HG02588 (cell line): ENCODE data around the gene CLEC2L.

Source experiments
- ATAC-seq: cut with Tn5 transposase; IDR thresholded peaks from one replicate; pipeline ENCODE4 v1.9.1; 2021; ENCODE audit warnings: mild to moderate bottlenecking, moderate library complexity; ENCODE audit not compliant: unreplicated experiment

The CLEC2L gene

GRCh38 chr7:139573871-139574270, 50.4 kb downstream of the CLEC2L start:
- ATAC-seq = no peak

DNA sequence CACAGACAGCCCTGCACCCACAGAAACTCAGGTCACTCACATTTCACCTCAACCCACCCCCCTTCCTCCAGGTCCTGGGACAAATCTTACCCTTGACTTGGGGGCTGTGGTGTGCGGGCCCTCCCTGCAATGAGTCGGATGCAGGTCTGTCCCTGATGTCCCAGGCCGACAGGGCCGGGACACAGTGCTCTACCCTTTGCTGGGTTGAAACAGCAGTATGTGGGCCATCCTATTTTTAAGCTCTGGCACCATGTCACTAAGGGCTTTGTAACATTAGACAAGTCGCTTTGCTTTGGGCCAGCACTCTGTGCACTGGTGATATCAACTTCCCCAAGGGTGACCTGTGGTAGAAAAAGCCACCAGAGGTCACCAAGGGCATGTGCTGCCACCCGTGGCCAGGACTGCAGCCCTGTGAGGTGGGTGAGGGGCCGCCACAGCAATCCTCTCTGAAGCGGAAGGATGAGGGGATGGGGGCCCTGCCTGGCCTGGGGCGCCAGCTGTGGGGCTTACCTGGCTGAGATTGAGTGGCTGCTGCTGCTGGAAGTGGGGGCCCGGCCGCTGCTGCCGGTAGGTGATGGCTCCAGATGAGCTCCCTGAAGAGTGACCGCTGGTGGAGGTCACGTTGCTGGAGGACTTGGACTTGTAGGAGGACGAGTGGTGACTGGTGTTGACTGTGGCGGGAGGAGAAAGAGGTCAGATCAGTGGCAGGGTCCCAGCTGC, 51.3 kb downstream of the CLEC2L start:
- no peak for ATAC-seq

DNA sequence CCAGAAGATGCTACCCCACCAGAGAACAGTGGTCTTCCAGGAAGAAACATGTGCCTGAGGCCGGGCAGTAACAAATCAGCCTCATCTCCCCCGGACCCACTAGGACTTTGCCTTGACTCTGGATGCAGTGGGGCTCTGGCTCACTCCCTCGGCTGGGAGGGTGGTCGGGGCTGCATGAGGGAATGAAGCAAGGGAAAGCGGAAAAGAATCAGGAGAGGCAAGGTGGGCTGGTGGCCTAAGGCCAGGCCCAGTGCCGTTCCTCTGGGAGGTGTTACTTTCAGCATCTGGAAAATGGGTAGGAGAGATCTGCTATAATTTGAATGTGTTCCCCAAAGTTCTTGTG, 51.8 kb downstream of the CLEC2L start:
- ATAC-seq = no peak

- ATAC-seq = no peak
Observed at GRCh38 chr7:139576179-139576973, 52.9 kb downstream of the CLEC2L start.

- ATAC-seq = no peak
Observed at GRCh38 chr7:139580435-139580834, 57.0 kb downstream of the CLEC2L start.

DNA sequence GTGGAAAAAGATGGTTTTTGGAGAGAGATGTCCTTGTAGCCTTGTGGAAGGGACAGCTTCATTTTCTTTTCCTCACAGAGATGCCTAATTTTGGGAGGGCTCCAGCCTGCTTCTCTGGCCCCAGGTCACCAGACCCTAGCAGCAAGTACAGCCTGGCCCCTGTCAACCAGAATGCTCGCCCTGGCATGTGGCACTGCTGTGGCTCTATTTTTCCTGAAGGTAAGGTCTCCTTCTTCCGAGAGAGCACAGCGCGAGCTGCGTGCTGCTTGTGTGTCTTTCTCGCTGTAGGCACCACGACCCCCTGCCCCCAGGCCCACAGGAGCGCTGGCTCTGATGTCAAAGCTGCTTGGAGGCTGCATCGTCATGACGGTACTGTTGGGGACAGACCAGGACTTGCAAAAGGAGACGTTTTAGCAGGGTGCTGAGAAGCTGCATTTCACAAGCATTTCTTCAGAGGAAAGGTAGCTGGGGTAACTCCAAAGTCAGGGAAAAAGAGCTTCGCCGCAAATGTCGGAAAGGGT, 58.7 kb downstream of the CLEC2L start:
- ATAC-seq = no peak

DNA sequence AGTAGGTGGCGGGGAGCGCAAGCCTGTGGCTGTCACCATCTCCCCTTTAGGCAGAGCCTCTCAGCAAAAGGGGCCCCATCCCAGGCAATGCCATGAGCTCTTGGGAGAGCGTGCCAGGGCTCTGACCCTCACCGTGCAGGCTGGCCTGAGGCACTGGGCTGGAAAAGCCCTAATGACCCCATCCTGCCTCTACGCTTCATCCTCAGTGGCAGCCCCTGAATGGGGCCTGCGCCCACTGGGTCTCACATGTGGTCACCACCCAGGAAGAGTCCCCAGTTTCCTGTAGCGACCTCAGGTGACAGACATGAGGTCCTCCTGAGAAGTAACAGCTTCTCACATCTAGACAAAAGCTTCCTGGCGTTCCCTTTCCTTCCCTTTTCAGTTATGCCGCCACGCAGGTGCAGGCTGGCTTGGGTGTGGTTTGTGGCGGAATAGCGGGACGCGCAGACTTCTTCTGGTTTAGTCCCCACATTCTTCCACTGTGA, 59.2 kb downstream of the CLEC2L start:
- ATAC-seq = no peak

- no peak for ATAC-seq
Observed at GRCh38 chr7:139583826-139584553, 60.5 kb downstream of the CLEC2L start.

DNA sequence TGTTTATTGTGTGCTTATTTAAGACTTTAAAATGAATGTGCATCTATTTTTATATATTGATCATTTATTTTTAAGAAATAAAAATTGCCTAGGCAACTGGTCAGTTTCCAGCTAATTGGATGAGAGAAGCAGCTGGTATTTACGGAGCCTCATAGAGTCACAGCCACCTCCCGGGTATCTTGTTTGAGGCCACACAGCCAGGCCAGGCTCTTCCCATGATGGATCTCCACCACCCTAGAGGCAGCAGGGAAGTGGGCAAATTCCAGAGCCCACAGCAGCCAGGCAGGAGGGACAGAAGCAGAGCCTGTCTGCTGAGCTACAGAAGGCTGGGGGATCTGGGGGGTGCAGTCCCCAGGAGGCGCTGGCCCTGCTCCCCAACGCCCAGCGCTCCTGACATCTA, 61.6 kb downstream of the CLEC2L start:
- ATAC-seq = no peak

DNA sequence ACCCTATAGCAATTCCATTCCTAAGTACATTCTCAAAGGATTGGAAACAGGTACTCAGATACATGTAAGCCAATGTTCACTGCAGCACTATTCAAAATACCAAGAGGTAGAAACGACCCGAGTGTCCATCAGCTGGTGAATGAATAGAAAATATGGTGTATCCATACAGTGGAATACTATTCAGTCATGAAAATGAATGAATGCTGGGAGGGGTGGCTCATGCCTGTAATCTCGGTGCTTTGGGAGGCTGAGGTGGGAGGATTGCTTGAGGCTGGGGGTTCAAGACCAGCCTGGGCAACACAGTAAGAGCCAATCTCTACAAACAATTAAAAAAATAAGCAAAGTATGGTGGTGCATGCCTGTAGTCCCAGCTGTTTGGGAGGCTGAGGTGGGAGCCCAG, 62.8 kb downstream of the CLEC2L start:
- ATAC-seq = no peak

DNA sequence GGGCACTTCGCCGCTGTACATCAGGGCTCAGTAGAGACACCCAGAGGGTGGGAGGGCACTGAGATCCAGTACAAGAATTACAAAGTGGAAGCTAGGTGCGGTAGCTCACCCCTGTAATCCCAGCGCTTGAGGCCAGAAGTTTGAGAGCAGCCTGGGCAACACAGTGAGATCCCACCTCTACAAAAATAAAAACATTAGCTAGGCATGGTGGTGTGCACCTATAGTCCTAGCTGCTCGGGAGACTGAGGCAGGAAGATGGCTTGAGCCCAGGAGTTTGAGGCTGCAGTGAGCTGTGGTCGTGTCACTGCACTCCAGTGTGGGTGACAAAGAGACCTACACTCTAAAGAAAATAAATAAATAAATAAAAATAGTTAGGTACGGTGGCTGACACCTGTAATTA, 64.0 kb downstream of the CLEC2L start:
- no peak for ATAC-seq

DNA sequence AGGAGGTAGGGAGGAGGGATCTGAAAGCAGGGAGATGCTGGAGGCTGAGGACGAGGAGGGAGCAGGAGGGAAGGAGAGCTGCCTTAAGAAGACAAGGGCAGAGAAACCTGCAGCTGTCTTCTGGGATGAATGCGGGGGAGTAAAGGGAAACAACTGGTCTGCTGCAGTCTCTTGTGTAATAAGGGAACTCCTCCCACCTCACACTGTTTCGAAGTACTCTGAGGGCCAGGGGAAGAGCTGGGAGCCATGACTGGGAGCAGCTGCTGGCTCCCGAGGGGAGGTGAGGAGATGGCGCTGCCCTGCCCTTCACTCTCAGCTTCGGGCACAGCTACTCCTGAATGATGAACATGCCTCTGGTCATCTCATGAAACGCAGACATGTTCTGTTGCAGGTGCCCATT, 65.1 kb downstream of the CLEC2L start:
- ATAC-seq = no peak

DNA sequence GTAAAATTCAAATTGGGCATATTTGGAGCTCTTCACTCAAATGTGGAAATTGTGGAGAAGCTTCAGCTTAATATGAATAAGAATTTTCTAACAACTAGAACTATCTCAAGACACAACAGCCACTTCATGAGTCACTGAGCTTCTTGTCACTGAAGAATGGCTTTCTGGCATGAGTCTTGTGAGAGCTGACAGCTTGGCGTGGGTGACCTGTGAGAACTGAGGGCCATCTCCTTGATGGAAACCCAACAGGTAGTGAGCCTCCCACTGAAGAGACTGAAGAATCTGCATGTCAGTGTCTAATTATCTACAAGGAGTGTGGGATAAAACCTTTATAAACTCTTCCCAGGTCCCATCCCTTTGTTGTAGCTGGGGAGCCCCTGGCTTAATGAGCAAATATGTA, 66.0 kb downstream of the CLEC2L start:
- no peak for ATAC-seq

DNA sequence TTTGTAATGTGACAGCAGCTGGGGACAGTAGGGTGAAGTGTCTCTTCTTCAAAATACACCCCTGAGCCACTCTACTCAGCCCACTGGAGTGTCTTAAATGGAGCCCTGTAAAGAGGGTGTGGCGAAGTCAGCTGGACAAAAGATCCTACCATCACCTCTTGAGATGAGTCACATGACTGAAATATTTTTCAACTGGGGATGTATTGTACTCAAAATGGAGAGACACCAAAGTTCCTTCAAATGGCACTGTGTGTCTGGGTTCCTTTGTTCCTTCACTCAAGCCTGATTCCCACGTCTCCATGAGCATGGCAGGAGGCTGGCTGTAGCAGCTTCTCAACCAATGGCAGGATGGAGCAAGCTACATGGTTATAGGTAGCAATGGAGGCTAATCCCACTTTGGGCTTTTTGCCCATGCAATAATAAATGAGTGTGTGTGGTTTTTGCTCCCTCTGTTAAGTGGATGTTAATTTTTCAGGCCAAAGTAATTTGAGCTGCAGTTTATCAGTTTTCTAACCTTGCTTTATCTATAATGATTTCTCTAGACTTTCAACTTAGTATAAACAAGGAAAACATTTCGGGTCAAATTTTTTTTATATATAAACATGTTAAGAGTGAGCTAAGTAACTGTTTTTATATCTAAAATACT, 68.2 kb downstream of the CLEC2L start:
- ATAC-seq = no peak

DNA sequence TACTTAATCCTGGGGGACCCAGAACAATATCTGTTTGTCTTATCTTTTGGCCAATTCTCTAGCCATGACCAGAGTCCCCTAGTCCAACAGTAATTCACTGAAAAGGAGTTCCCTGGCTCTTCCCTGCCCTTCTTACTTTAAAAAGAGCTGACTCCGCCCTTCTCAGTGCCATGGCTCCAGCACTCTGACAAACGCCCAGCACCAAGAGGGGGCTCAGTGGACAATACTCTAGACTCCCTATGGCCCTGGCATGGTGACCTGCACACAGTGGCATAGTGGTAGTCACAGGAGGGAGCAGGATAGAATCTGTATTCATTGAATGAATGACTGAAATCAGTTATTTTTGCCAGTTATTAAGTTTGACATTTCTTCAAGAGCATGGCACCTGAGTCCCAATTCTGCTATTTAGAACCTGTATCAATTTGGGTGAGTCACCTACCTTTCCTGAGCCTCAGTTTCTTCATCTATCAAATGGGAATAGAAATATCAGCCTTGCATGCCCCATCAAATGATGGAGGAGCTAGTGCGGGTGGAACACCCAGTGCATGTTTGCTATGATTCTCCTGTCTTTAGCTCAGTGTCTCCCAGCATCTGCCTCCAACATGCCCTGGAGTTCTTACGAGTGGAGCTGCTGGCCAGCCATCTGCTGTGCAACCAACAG, 69.4 kb downstream of the CLEC2L start:
- no peak for ATAC-seq

DNA sequence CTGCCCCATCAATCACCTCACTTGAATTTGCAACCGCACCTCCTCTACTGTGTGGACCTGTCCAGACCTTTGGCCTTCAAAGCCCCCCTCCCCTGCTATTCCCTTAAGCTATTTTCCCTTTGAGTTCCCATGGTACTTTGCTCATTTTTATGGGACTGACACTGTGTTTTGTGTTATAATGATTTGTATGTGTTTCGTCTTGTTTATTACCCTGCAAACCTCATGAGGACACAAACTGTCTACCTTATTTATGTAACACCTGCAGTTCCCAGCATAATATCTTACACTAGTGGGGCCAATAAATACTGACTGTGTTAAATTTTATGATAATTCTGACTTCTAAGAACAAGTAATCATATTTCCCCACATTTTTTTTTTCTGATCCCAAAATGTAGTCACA, 70.6 kb downstream of the CLEC2L start:
- ATAC-seq = no peak
